Measurements from ENCODE around the gene AMER3.
A peak's percentile ranks its signal among the peaks of the same experiment; 100 is the strongest.
"Not testable (repeated sequence)": the region's sequence is repeated elsewhere in the genome, so short reads cannot be mapped to it uniquely, and the experiment has no call there.

AMER3 gene

DNA sequence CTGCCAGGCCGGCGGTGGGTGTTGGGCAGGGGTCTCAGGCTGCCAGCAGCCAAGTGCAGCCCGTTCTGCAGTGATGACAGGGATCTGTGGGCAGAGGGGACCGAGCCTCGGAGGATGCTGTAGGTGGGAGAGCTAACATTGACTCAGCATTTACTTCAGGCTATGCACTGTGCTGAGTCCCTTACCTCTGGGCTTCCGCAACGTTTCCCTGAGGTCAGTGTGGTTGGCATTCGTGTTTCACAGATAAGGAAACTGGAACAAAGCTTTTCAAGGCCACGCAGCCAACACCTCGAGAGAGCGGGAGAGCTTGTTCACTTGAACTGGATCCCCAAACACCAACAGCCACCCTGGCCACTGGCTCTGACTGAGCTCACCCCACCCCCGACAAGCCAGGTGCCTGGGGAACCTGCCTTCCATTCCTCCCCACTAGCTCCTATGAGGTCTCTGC, 27.3 kb upstream of the AMER3 start:
- no peak overlapping the region for H3K4me3 ChIP-seq (ENCODE audit: low read depth, low read length)
- no peak for DNase-seq (ENCODE audit: low read depth)
- TF ChIP-seq, protein P1, sequence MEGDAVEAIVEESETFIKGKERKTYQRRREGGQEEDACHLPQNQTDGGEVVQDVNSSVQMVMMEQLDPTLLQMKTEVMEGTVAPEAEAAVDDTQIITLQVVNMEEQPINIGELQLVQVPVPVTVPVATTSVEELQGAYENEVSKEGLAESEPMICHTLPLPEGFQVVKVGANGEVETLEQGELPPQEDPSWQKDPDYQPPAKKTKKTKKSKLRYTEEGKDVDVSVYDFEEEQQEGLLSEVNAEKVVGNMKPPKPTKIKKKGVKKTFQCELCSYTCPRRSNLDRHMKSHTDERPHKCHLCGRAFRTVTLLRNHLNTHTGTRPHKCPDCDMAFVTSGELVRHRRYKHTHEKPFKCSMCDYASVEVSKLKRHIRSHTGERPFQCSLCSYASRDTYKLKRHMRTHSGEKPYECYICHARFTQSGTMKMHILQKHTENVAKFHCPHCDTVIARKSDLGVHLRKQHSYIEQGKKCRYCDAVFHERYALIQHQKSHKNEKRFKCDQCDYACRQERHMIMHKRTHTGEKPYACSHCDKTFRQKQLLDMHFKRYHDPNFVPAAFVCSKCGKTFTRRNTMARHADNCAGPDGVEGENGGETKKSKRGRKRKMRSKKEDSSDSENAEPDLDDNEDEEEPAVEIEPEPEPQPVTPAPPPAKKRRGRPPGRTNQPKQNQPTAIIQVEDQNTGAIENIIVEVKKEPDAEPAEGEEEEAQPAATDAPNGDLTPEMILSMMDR (IDR thresholded peaks at IDR 0.05; ENCODE audit: control insufficient read depth, extremely low read depth, insufficient read depth): no peak

DNA sequence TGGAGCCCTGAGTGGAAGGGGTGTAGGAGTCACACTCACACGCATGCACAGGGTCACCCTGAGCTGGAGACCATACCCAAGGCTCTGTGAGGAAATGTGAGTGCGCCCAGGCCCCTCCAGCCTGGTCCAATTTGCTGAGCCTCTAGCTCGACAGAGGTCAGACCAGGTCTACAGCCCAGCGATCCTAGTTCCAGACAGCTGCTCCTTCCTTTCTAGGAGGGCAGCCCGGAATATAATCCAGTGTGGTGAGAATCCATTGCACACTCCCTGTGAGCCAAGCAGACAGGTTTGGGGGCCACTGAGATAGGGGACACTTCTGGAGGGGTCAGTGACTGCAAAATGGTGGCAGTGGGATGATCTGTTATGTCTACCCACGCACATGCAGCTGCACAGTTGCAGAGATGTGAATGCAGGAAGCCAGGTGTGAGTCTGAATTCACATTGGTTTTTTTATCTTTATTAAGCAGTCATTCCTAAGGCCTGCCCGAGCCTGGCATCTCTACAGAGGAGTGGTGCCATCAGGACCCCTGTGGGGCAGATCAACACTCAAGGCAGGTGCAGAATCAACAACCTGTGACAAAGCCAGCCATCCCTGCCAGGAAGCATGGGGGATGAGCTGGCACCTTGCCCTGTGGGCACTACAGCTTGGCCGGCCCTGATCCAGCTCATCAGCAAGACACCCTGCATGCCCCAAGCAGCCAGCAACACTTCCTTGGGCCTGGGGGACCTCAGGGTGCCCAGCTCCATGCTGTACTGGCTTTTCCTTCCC, 26.6 kb upstream of the AMER3 start, which contains the start of gene GPR148:
GPR148 (plus strand) TSS at position 522 of the 768 bp plus-strand sequence; CDS start at position 604, 82 bp downstream.
- no peak within 1 kb of the TSS for H3K4me3 ChIP-seq (ENCODE audit: low read depth, low read length)
- DNase-seq (ENCODE audit: low read depth): peak; percentile 59
- TF ChIP-seq, protein P1 (IDR thresholded peaks at IDR 0.05; ENCODE audit: control insufficient read depth, extremely low read depth, insufficient read depth): no peak

DNA sequence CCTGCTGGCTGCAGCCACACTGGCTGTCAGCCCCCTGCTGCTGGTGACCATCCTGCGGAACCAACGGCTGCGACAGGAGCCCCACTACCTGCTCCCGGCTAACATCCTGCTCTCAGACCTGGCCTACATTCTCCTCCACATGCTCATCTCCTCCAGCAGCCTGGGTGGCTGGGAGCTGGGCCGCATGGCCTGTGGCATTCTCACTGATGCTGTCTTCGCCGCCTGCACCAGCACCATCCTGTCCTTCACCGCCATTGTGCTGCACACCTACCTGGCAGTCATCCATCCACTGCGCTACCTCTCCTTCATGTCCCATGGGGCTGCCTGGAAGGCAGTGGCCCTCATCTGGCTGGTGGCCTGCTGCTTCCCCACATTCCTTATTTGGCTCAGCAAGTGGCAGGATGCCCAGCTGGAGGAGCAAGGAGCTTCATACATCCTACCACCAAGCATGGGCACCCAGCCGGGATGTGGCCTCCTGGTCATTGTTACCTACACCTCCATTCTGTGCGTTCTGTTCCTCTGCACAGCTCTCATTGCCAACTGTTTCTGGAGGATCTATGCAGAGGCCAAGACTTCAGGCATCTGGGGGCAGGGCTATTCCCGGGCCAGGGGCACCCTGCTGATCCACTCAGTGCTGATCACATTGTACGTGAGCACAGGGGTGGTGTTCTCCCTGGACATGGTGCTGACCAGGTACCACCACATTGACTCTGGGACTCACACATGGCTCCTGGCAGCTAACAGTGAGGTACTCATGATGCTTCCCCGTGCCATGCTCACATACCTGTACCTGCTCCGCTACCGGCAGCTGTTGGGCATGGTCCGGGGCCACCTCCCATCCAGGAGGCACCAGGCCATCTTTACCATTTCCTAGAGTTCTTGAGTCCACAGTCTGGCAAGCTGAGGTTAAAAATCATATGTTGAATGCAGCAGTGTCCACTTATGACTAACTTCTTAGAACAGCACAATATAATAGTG, 25.7 kb upstream of the AMER3 start:
- no peak overlapping the region for H3K4me3 ChIP-seq (ENCODE audit: low read depth, low read length)
- no peak for DNase-seq (ENCODE audit: low read depth)
- TF ChIP-seq, protein P1 (IDR thresholded peaks at IDR 0.05; ENCODE audit: control insufficient read depth, extremely low read depth, insufficient read depth): no peak

DNA sequence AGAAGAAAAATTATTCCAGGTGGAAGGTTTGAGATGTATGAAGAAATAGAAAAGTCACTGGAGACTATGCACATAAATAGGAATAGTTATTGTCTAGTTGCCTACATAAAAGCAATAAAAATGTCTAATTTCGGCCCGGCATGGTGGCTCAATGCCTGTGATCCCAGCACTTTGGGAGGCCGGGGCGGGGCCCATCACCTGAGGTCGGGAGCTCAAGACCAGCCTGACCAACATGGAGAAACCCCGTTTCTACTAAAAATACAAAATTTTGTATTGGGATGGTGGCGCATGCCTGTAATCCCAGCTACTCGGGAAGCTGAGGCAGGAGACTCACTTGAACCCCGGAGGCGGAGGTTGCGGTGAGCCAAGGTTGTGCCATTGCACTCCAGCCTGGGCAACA, 23.1 kb upstream of the AMER3 start:
- DNase-seq (ENCODE audit: low read depth); H3K4me3 ChIP-seq (ENCODE audit: low read depth, low read length): not testable (repeated sequence)

DNA sequence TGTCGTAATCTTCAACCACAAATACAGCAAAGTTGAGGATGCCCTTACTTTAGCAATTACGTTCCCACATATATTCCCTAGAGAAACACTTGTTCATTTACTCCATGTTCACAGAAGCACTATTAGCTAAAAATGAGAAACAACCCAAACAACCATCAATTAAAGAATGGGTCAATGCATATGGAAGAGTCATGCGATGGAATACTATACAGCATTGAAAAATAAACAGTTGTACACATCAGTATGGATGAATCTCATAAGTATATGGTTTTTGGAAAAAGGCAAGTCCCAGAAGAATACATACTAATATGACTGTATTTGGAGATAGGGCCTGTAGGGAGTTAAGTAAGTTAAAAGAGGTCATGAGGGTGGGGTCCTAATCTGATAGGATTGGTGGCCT, 20.1 kb upstream of the AMER3 start:
- TF ChIP-seq, protein P1 (IDR thresholded peaks at IDR 0.05; ENCODE audit: control insufficient read depth, extremely low read depth, insufficient read depth): no peak
- no peak overlapping the region for H3K4me3 ChIP-seq (ENCODE audit: low read depth, low read length)
- DNase-seq (ENCODE audit: low read depth): no peak

DNA sequence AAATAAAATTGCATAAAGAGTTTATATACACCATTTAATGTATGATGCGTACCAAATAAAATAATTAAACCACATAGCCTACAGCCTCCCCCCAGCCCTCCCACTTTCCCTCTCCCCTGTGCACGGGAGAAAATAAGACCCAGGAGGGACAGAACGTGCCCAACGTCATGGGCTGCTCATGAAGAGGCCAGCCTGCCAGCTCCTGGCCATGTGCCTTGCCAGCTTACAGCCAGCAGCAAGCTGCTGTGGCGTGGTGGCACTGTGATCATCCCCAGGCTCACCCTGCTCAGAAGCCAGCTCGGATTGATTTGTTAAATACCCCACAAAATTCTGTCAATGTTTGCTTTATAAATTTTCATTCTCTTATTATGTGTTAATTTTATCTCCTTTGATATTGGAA, 18.9 kb upstream of the AMER3 start:
- no peak overlapping the region for H3K4me3 ChIP-seq (ENCODE audit: low read depth, low read length)
- TF ChIP-seq, protein P1 (IDR thresholded peaks at IDR 0.05; ENCODE audit: control insufficient read depth, extremely low read depth, insufficient read depth): no peak
- no peak for DNase-seq (ENCODE audit: low read depth)

DNA sequence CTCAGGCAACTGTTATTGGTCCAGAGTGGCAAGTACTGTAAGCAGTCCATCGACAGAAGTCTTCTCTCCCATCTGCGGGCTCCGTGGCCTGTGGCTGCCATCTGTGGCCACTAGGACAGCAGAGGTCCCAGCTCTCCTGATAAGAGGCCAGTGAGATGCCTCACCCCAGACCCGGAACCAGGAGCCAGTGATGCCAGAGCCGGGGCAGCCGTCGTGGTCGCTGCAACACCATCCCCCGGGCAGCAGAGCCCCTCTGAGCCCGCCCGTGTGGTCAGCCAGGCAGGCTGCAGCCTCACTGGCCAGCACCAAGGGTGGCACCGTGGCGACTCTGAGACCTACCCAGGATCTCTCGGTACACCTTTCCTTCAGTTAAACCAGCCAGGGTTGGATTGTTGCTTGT, 17.7 kb upstream of the AMER3 start:
- H3K4me3 ChIP-seq (ENCODE audit: low read depth, low read length): no peak overlapping the region
- TF ChIP-seq, protein P1 (IDR thresholded peaks at IDR 0.05; ENCODE audit: control insufficient read depth, extremely low read depth, insufficient read depth): no peak
- DNase-seq (ENCODE audit: low read depth): no peak
